Measurements from ENCODE around the gene BPIFA1. TPM values are rescaled to one million over a fixed set of nuclear protein-coding genes. Genes with fewer than 3 reads are reported as not detected.

Gene BPIFA1
- total RNA-seq, 1 experiment from 2014 or later = not detected

- no peaks in the 10 kb centered on the region for H3K9me3 ChIP-seq (ENCODE audit: low read length)
- H3K27me3 ChIP-seq (ENCODE audit: low read length) = peaks cover 7% of the 10 kb centered on the region; the same call in 1 of the 2 replicates
- intact Hi-C loops (cut with micrococcal nuclease) = no loop called here
- H3K4me2 ChIP-seq (ENCODE audit: low read length) = no peak overlapping the region
- DNase-seq = no peak
- H3K79me2 ChIP-seq (ENCODE audit: low read length) = no peaks in the 10 kb centered on the region
- no peak overlapping the region for H3K9ac ChIP-seq (ENCODE audit: low read length)
- BruUV-seq (replicated peaks) = no TSS peak
- no peaks in the 10 kb centered on the region for H3K9me2 ChIP-seq (replicated peaks; ENCODE audit: low read length)
- H3K27ac ChIP-seq (ENCODE audit: low read length) = no peak overlapping the region
- ChIA-PET CTCF (no interaction called here), POLR2A (ENCODE audit: unreplicated experiment) (no interaction called here)
- no peak overlapping the region for H2AFZ ChIP-seq (ENCODE audit: low read length)
- H3F3A ChIP-seq (ENCODE audit: low read length, unreplicated experiment) = no peaks in the 10 kb centered on the region
- no peak for ATAC-seq
- H3K4me3 ChIP-seq (ENCODE audit: low read length) = no peak overlapping the region
- TF ChIP-seq, protein P1, sequence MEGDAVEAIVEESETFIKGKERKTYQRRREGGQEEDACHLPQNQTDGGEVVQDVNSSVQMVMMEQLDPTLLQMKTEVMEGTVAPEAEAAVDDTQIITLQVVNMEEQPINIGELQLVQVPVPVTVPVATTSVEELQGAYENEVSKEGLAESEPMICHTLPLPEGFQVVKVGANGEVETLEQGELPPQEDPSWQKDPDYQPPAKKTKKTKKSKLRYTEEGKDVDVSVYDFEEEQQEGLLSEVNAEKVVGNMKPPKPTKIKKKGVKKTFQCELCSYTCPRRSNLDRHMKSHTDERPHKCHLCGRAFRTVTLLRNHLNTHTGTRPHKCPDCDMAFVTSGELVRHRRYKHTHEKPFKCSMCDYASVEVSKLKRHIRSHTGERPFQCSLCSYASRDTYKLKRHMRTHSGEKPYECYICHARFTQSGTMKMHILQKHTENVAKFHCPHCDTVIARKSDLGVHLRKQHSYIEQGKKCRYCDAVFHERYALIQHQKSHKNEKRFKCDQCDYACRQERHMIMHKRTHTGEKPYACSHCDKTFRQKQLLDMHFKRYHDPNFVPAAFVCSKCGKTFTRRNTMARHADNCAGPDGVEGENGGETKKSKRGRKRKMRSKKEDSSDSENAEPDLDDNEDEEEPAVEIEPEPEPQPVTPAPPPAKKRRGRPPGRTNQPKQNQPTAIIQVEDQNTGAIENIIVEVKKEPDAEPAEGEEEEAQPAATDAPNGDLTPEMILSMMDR (conservative IDR thresholded peaks at IDR 0.05; ENCODE audit: low read depth, low read length) = no peak
- TF ChIP-seq EZH2 (IDR thresholded peaks at IDR 0.05; ENCODE audit: low read length, unreplicated experiment) (no peak), EZH2phosphoT487 (IDR thresholded peaks at IDR 0.05; ENCODE audit: borderline replicate concordance, low read length) (no peak)
- H3K4me1 ChIP-seq (ENCODE audit: insufficient read depth, low read length) = no peaks in the 10 kb centered on the region
- no peaks in the 10 kb centered on the region for H3K36me3 ChIP-seq (ENCODE audit: low read depth, low read length)
- no peaks in the 10 kb centered on the region for H4K20me1 ChIP-seq (ENCODE audit: low read length)
Observed at GRCh38 chr20:33250666-33251065, 14.9 kb downstream of the BPIFA1 start.

- Histone ChIP-seq H3F3A (ENCODE audit: low read length, unreplicated experiment) (no peaks in the 10 kb centered on the region), H3K9ac (ENCODE audit: low read length) (no peak overlapping the region), H3K79me2 (ENCODE audit: low read length) (no peaks in the 10 kb centered on the region), H4K20me1 (ENCODE audit: low read length) (no peaks in the 10 kb centered on the region), H3K4me3 (ENCODE audit: low read length) (no peak overlapping the region), H2AFZ (ENCODE audit: low read length) (no peak overlapping the region), H3K27me3 (ENCODE audit: low read length) (peaks cover 12% of the 10 kb centered on the region; the same call in 1 of the 2 replicates), H3K9me2 (replicated peaks; ENCODE audit: low read length) (no peaks in the 10 kb centered on the region), H3K4me1 (ENCODE audit: insufficient read depth, low read length) (no peaks in the 10 kb centered on the region), H3K4me2 (ENCODE audit: low read length) (no peak overlapping the region), H3K27ac (ENCODE audit: low read length) (no peak overlapping the region), H3K36me3 (ENCODE audit: low read depth, low read length) (no peaks in the 10 kb centered on the region), H3K9me3 (ENCODE audit: low read length) (no peaks in the 10 kb centered on the region)
- ATAC-seq = no peak
- ChIA-PET CTCF (no interaction called here), POLR2A (ENCODE audit: unreplicated experiment) (no interaction called here)
- no peak for DNase-seq
- intact Hi-C loops (cut with micrococcal nuclease) = no loop called here
- TF ChIP-seq EZH2 (IDR thresholded peaks at IDR 0.05; ENCODE audit: low read length, unreplicated experiment) (no peak), EZH2phosphoT487 (IDR thresholded peaks at IDR 0.05; ENCODE audit: borderline replicate concordance, low read length) (no peak)
- TF ChIP-seq, protein P1 (conservative IDR thresholded peaks at IDR 0.05; ENCODE audit: low read depth, low read length) = no peak
- BruUV-seq (replicated peaks) = no TSS peak
Observed at GRCh38 chr20:33251496-33251895, 15.7 kb downstream of the BPIFA1 start.

GRCh38 chr20:33252460-33252859 is 16.7 kb downstream of the BPIFA1 start:
- Histone ChIP-seq H3K4me1 (ENCODE audit: insufficient read depth, low read length) (no peaks in the 10 kb centered on the region), H3K4me3 (ENCODE audit: low read length) (no peak overlapping the region), H3F3A (ENCODE audit: low read length, unreplicated experiment) (no peaks in the 10 kb centered on the region), H3K36me3 (ENCODE audit: low read depth, low read length) (no peaks in the 10 kb centered on the region), H3K79me2 (ENCODE audit: low read length) (no peaks in the 10 kb centered on the region), H3K9me3 (ENCODE audit: low read length) (no peaks in the 10 kb centered on the region), H2AFZ (ENCODE audit: low read length) (no peak overlapping the region), H3K9me2 (replicated peaks; ENCODE audit: low read length) (no peaks in the 10 kb centered on the region), H3K9ac (ENCODE audit: low read length) (no peak overlapping the region), H3K27me3 (ENCODE audit: low read length) (peaks cover 22% of the 10 kb centered on the region; the same call in 1 of the 2 replicates), H3K4me2 (ENCODE audit: low read length) (no peak overlapping the region), H3K27ac (ENCODE audit: low read length) (no peak overlapping the region), H4K20me1 (ENCODE audit: low read length) (no peaks in the 10 kb centered on the region)
- POLR2A ChIA-PET (ENCODE audit: unreplicated experiment) = no interaction called here
- DNase-seq = no peak
- intact Hi-C loops (cut with micrococcal nuclease) = no loop called here
- ATAC-seq = no peak
- no TSS peak for BruUV-seq (replicated peaks)
- CTCF ChIA-PET = no interaction called here
- TF ChIP-seq, protein P1 (conservative IDR thresholded peaks at IDR 0.05; ENCODE audit: low read depth, low read length) = no peak
- TF ChIP-seq EZH2phosphoT487 (IDR thresholded peaks at IDR 0.05; ENCODE audit: borderline replicate concordance, low read length) = no peak
- no peak for TF ChIP-seq EZH2 (IDR thresholded peaks at IDR 0.05; ENCODE audit: low read length, unreplicated experiment)

All from PC-3 (cell line).